NCI-H82 treated with DMSO at 0.1 percent for 48 hours (cell line): ENCODE data around the gene CAPN13.

Experiments
- DNase-seq: peaks from one replicate; lab custom pipeline; 2025; ENCODE audit not compliant: unreplicated experiment; lab: John Stamatoyannopoulos, UW

CAPN13 gene

GRCh38 chr2:30786923-30787685 lies 20.1 kb downstream of the CAPN13 start:
- no peak for DNase-seq

GRCh38 chr2:30784682-30785081 lies 22.6 kb downstream of the CAPN13 start:
- no peak for DNase-seq

- no peak for DNase-seq
Measured at GRCh38 chr2:30781961-30782533, 25.2 kb downstream of the CAPN13 start.

GRCh38 chr2:30781451-30781850 lies 25.8 kb downstream of the CAPN13 start:
- no peak for DNase-seq

- DNase-seq = no peak
Measured at GRCh38 chr2:30780776-30781330, 26.4 kb downstream of the CAPN13 start.

- no peak for DNase-seq
Measured at GRCh38 chr2:30778611-30779010, 28.6 kb downstream of the CAPN13 start.

- no peak for DNase-seq
Measured at GRCh38 chr2:30777661-30778505, 29.4 kb downstream of the CAPN13 start.

- DNase-seq = no peak
Measured at GRCh38 chr2:30776831-30777635, 30.2 kb downstream of the CAPN13 start.

GRCh38 chr2:30775833-30776232 lies 31.4 kb downstream of the CAPN13 start:
- no peak for DNase-seq

GRCh38 chr2:30772021-30772705 lies 35.1 kb downstream of the CAPN13 start:
- no peak for DNase-seq

- DNase-seq = no peak
Measured at GRCh38 chr2:30770816-30771576, 36.2 kb downstream of the CAPN13 start.

- DNase-seq = no peak
Measured at GRCh38 chr2:30769891-30770462, 37.3 kb downstream of the CAPN13 start.

GRCh38 chr2:30769481-30769780 lies 37.8 kb downstream of the CAPN13 start:
- DNase-seq = no peak

GRCh38 chr2:30768708-30769480 lies 38.4 kb downstream of the CAPN13 start:
- DNase-seq = no peak

GRCh38 chr2:30768036-30768686 lies 39.1 kb downstream of the CAPN13 start:
- DNase-seq = no peak

- no peak for DNase-seq
Measured at GRCh38 chr2:30766666-30767065, 40.6 kb downstream of the CAPN13 start.

GRCh38 chr2:30765876-30766470 lies 41.3 kb downstream of the CAPN13 start:
- no peak for DNase-seq

GRCh38 chr2:30765191-30765590 lies 42.1 kb downstream of the CAPN13 start:
- DNase-seq = no peak
